ENCODE results near the gene RABL6.
"Not testable (repeated sequence)": the region's sequence is repeated elsewhere in the genome, so short reads cannot be mapped to it uniquely, and the experiment has no call there.

Gene RABL6

DNA sequence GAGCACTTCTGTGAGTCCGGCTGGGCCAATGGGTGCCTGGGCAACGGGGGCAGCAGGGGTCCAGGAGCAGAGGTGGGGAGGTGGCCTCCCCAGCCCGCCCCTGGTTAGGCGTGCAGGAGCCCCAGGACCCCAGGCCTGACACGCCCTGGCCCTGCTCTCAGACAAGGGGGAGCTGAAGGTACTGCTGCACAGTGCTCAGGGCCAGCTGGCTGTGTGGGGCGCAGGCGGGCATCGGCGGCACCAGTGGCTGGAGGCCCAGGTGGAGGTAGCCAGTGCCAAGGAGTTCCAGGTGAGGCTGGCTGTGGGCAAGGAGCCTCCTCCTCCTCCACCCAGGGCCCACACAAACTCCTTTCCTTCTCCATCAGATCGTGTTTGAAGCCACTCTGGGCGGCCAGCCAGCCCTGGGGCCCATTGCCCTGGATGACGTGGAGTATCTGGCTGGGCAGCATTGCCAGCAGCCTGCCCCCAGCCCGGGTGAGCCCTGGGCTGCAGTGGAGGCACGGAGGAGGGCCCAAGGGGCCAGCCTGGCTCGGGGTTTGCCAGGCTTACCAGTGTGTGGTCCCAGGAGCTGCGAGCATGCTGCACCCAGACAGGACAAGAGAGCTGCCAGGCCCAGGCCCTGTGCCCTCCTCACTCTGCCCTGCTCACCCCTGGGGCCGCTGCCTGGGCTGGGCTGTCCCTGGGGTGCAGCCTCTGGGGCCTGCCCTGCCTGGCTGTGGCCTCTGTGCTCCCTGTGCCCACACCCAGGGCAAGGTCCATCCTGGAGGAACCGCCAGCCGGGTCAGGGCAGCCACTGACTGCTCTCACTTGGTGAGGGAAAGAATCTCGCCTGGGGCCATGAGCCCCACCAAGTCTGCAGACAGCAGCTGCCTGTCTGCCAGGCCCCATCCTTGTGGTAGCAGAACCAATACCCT lies 51.4 kb downstream of the RABL6 start:
- no peak for DNase-seq

DNA sequence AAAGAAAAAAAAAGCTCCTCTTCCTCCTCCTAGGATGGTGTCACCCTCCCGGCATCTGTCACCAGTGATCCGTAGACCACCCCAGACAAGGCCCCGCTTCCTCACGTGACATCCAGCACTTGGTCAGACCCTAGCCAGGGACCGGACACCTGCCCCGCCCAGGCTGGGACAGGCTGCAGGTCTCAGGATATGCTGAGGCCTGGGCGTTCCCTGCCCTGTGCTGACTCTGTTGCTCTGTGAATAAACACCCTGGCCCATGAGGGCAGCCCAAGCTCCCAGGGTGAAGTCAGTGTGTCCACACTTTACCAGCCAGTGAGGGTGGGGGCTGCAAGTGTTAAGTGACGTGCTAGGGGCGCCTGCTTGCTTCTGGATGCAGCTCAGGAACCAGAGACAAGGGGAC lies 52.8 kb downstream of the RABL6 start:
- no peak for DNase-seq

DNA sequence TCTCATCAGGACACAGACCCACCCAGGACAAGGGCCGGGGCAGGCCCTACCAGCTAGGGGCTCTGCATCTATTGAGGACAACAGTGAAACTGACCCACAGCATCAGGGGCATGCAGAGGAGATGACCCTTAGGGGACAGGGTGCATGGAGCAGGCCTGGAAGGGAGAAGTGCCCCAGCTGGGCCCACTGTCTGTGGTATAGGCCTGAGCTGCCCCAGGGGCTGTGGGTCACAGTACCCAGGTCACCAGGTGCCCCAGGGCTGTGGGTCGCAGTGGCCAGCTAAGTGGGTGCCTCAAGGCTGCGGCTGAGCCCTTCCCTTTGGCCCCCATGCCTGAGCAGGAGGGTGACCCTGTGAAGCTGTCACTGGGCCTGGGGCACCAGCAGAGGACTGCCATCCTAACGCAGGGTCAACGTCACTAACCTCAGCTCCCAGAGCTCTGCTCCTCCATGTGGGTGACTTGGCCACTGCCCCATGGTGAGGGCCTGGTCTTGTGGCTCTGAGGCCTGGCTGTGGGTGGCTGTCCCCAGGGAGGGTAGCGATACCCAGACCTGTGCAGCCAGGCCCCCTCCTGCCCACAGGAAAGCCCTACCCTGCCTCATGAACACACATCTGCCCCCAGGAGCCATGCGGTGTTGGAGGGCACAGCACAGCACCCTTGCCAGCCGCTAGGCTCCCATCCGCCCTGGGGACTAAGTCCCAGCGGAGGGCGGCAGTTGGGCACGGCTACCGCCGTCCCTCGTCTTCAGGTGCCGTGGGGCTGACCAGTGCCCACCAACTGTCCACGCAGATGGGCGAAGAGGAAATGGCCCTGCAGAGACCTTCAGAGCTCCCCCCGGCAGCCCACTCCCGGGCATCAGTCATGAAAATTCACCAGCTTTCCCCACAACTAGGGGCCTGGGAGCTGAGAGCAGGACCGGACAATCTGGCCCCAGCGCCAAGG lies 53.5 kb downstream of the RABL6 start:
- no peak for DNase-seq

DNA sequence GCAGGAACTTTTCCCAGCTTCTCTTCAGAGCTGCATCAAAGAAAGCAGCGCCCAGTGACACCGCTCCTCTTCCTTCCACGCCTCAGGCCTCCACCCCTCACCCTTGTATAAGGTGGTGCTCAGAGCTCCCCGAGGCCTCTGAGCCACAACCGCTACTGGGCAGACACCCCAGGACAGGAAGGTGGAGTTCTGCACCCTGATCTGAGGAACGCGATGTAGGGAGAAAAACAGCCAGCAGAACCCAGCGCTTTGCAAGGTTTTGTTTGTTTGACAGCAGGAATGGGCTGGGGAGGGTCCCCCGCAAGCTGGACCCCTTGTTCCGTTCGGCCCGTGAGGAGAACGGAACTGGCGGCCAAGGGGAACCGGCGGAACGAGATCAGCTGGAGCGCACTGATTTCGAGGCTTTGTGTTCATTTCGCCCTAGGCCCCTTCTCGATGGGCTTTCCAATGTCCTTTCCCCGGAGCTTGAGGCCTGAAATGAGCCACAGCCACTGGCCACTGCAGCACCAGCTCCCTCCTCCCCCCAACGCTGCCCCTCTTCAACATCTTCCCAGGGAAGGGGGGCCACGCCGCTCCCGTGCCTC lies 54.2 kb downstream of the RABL6 start:
- DNase-seq = no peak

DNA sequence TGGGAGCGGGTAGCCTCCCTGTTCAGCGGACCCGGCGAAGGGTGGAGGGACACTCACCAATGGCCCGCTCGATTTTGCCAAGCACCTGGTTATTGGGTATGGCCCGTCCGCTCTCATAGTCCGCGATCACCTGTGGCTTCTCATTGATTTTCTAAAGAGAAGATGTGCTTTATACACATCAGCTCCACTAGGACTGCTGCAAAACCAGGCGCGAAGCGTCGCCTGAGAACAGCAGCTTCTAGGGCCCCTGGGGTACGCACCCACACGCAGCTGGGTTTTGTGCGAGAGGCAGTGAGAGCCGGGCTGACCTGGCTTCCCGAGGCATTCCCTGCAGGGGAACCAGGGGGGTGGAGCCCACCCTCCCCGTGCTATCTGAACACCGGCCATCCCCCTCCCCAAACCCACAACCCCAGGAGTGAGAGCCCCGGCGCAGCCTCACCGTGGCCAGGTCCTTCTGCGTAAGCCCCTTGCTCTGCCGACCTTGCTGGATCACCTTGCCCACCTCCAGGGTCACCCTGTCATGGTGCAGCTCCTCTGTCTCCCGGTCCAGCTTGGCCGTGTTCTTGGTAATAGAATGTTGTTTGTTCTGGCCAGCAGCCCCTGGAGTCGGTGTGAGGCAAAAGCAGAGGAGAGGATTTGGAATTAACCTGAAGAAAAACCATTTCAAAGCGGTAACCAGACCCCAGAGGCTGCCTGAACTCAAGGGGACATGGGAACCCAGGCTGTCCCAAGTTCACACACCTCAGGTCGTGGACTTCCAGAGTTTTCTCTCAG lies 55.3 kb downstream of the RABL6 start:
- no peak for DNase-seq

DNA sequence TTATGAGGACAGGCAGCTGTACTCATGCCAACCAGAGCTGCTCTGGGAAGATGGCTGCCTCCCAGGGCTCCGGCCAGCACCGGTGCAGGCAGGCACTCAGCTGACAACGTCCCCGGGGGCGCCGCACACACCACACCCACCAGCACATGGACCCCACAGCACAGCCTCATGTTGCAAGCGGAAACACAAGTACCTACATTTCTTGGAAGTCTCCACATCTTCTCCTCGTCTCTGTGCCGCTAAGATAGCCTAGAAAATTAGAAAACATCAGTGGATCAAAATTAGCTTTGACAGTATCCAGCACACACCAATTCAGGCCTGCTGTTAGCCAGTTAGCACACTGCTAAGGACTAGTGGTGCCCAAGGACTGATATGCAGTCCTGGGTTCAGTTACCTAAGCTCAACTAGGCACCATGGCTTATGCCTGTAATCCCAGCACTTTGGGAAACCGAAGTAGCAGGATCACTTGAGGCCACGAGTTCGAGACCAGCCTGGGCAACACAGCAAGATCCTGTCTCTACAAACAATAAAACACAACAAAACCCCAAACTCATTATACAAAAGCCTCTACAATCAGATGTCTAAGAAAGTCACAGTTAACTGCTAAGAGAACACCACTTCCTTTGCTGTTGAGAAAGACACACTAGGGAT lies 56.0 kb downstream of the RABL6 start:
- DNase-seq = no peak

DNA sequence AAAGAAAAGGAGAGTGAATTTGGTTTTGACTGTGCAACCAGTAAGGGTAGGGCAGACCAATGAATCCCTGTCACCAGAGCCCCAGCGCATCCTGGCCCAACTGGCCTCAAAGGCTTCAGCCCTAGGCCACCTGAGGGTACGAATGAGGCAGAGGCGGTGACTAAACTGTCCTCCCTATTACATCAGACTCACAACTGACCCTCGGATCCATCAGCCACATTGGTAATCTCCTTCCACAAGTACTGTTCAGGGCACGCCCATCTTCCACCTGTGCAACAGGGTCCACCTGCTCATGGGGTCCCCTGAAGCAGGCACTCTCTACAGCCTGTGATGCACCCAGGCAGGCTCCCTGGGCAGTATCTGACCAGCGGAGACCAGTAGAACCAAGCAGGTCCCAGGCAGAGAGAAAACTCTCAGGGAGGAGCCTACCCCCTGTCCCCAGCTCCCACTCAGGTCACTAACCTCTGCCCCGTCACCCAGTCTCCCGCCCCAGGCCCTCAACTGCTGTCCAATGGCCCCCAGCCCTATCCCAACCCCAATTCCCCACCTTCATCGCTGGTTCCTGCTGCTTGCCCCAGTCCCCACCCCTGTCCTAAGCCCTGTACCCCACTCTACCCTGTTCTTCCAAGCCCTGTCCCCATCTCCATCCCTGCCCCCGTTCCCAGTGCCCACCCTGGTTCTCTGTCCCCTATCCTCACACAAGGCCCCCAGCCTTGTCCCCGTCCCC lies 57.5 kb downstream of the RABL6 start:
- DNase-seq = no peak

DNA sequence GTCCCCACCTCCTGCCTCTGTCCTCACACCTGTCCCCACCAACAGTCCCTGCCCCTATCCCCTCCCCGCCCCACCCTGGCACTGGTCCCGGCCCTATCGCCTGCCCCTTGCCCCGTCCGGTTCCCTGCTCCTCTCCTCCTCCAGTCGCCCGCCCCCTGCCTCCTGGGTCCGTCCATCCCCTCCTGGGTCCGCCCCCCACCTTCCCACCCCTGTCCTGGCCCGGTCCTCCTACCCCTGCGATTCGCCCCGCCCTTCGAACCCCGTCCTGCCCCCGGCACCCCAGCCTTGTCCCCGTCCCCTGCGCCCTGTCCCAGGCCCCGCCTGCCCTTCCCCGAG lies 58.0 kb downstream of the RABL6 start:
- DNase-seq = peak in 1 of 3 donors; percentile 24

DNA sequence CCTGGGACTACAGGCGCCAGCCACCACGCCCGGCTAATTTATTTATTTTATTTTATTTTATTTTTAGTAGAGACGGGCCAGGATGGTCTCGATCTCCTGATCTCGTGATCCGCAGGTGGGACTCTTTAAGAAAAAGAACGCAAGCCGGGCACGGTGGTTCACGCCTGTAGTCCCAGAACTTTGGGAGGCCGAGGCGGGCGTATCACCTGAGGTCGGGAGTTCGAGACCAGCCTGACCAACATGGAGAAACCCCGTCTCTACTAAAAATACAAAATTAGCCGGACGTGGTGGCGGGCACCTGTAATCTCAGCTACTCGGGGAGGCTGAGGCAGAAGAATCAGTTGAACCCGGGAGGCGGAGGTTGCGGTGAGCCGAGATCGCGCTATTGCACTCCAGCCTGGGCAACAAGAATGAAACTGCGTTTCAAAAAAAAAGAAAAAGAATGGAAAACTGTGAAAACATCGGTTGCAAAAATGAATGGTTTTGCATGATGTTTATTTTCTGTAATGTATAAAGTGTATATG lies 59.2 kb downstream of the RABL6 start:
- not testable (repeated sequence) for DNase-seq

DNA sequence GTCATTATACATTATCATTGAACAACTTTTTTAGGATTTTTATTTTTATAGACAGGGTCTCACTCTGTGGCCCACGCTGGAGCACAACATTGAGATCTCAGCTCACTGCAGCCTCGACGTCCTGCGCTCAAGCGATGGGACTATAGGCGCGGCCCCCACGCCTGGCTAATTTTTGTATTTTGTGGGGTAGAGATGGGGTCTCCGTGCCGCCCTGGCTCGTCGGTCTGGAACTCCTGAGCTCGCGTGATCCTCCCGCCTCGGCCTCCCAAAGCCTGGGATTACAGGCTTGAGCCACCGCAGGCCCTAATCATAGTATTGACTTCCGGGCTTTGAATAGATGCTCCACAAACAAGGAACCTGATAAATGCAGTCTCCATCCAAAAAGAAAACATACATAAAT lies 59.7 kb downstream of the RABL6 start:
- no peak for DNase-seq

DNA sequence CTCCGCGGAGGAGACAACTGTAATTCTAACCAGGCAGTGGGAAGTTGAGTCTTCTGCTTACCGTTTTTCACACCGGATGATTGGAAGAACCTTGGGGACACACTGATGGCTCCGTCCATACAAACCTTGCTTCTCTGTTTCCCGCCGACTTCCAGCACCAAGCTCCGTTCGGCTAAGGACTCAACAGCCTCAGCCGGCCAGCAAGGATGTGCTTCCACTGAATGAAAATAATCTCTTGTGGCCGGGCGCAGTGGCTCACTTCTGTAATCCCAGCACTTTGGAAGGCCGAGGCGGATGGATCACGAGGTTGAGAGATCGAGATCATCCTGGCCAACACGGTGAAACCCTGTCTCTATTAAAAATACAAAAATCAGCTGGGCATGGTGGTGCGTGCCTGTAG lies 60.2 kb downstream of the RABL6 start:
- no peak for DNase-seq

DNA sequence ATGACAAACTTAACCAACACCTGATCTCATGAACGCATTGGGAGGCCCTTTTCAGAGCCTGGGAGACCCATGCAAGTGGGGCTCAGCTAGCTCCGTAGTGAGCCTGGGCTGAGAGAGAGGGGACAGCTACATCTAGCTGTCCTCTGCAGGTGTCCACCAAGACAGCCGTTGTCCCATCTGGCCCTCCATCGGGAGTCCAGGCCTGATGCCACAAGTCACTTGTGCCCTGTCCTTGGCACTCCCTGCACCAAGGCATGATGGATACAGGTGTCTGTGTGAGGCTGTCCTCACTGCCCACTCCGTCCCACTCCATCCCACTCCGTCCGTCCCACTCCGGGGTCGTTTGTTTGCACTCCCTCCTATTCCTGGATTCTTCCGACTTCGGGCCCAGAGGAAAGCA lies 60.9 kb downstream of the RABL6 start:
- no peak for DNase-seq

DNA sequence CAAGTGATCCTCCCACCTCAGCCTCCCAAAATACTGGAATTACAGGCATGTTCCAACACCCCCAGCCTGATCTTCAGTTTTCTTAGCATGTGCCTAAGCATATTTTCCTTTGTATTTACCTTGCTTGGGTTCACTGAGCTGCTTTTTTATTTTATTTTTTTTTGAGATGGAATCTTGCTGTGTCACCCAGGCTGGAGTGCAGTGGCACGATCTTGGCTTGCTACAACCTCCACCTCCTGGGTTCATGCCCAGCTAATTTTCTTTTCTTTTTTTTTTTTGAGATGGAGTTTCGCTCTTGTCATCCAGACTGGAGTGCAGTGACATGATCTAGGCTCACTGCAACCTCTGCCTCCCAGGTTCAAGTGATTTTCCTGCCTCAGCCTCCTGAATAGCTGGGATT lies 61.9 kb downstream of the RABL6 start:
- not testable (repeated sequence) for DNase-seq

DNA sequence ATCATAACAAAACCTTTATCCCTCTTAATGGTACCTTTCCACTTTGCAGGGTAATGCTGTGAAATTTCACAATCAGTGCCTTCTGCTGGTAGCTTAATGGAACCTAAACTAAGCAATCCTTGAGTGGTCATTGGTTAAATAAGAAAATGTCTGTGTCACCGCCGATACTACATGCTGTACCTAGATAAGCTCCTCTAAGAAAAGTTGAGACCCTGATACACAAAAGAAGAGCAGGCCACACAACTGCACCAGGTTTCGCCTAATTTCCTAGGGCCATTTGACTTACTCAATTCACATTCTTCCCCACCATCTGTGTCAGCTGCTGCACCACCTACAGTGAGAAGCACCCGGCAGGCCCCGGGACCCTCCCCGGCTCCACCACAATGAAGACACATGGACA lies 67.4 kb downstream of the RABL6 start:
- no peak for DNase-seq

DNA sequence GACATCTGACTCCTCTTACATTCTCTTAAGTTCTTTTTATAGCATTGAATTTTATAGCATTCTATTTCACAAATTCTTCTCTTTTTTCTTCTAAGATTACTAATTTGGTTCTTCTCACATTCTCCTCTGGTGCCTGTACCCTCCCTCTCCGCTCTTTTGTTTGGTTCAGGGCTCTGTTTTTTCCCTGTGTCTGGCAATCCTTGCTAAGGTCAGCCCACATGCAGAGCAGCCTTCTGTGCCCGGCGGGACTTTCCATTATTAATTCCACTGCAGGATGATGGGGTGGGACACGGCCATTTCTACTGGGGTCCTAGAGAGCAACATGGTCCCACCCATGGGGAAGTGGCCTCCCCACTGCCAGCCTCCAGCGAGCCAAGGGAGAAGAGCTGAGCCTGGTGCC lies 68.7 kb downstream of the RABL6 start:
- DNase-seq = no peak

DNA sequence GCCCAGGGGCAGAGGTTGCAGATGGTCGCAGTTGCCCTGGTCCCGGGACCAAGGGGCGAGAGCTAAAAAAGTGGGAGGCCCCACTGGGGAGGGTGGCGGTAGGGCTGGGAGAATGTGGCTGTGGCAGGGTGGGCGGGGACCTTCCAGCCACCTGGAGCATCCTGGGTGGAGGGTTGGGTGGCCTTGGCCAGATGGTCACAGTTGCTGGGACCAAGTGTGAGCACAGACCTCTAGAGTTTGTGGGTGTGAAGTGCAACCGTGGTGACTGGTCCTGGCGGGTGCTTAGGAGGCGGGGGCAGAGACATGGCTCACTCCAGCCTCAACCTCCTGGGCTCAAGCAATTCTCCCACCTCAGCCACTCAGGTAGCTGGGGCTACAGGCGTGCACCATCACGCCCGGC lies 72.9 kb downstream of the RABL6 start:
- DNase-seq = peak in 1 of 3 donors; percentile 15

DNA sequence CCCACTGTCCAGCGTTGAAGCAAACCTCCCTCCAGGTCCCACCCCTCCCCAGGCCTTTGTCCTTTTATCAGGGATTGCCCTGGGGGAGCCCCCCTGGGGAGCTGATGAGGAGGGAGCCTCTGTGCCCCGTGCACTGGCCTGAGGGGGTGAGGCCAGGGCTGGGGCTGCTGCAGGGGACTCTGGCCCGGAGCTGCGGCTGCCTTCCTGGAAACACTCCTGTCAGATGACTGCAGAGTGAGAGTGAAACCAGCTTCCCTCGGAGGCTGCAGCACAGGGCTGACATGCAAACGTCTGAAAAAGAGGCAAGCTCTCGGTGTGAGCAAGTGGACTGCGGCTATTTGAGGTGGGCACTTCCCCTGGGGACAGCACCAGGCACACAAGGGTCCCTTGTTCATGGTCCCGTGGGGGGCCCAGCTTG lies 74.0 kb downstream of the RABL6 start:
- DNase-seq = peak; percentile 44 to 84 (median 84)

DNA sequence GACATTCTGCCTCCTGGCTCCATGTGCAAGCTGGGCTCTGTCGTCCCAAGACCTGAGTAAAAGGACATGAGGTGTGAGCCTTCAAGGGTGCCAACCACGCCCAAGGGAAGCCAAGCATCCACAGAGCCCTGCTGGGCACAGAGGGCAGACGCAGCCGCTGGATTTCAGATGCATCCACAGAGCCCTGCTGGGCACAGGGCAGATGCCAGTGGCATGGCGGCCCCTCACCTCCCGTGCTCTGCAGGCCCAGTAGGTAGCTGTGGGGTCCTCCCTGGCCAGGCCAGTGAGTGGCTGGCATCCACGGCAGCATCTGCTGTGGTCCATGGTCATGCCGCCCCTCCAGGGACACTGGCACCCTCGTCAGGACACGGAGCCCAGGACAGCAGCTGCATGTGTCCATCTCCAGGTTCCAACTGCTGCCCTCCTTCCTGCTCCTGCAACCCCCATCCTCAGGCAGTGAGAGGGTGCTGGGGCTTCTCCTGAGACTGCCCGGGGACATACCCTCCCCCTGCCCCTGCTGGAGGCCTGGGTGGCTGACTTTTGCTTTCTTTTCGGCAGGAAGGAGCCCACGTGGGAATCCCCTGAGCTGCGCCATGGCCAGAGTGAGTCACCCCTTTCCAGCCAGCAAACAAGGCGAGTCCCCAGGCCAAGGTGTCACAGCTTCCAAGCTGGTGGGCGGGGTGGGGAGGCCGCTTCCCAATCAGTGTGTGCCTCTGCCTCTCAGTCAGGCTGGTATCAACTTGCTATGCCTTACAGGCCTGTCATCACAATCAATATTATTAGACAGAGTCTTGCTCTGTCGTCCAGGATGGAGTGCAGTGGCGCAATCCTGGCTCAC lies 74.6 kb downstream of the RABL6 start:
- peak; percentile 96 to 97 (median 97) for DNase-seq

DNA sequence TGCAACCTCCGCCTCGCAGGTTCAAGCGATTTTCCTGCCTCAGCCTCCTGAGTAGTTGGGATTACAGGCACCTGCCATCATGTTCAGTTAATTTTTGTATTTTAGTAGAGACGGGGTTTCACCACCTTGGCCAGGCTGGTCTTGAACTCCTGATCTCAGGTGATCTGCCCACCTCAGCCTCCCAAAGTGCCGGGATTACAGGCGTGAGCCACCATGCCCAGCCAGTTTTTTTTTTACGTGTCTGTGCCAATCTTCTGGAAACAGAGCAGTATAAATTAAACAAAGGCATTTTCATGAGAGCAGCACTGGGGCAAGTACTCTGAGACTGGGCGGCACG lies 75.2 kb downstream of the RABL6 start:
- DNase-seq = not testable (repeated sequence)

DNA sequence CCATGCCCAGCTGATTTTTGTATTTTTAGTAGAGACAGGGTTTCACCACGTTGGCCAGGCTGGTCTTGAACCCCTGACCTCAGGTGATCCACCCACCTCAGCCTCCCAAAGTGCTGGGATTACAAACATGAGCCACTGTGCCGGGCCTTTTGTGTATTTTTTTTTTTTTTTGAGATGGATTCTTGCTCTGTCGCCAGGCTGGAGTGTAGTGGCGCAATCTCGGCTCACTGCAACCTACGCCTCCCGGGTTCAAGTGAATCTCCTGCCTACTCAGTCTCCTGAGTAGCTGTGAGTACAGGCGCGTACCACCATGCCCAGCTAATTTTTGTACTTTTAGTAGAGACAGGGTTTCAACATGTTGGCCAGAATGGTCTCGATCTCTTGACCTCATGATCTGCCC lies 75.9 kb downstream of the RABL6 start:
- DNase-seq = not testable (repeated sequence)
